K562 (cell line): Measurements from ENCODE around the gene PPIH. TPM values are rescaled to one million over a fixed set of nuclear protein-coding genes. Genes with fewer than 3 reads are reported as not detected.
A peak's percentile ranks its signal among the peaks of the same experiment; 100 is the strongest.

Experiments used
- CC2D1A ChIP-seq: fragments of 450-650 bp; IDR thresholded peaks from 2 replicates; pipeline ENCODE4 v1.6.1; 2017; ENCODE audit warnings: mild to moderate bottlenecking
- CCNT2 ChIP-seq: IDR thresholded peaks from 2 replicates; pipeline ENCODE4 v1.6.1; 2011; ENCODE audit warnings: borderline replicate concordance, low read depth, mild to moderate bottlenecking, moderate library complexity, mixed read lengths, low read length; ENCODE audit not compliant: insufficient read length; ENCODE audit errors: extremely low read depth
- CXXC5 ChIP-seq: fragments of 250-450 bp; sonication (Bioruptor Pico); IDR thresholded peaks from 2 replicates; pipeline ENCODE4 v1.8.0; 2022; ENCODE audit warnings: inconsistent platforms, mild to moderate bottlenecking, moderate library complexity
- ESRRA ChIP-seq: fragments of 450-650 bp; IDR thresholded peaks from 2 replicates; pipeline ENCODE4 v1.6.1; 2014; ENCODE audit warnings: low read depth, mild to moderate bottlenecking, moderate library complexity, borderline replicate concordance
- FOXJ3 ChIP-seq: sonication (generic); formaldehyde crosslinking; IDR thresholded peaks from 2 replicates; pipeline ENCODE4 v1.4.0; 2020; ENCODE audit warnings: mild to moderate bottlenecking, missing genetic modification reagents
- PCBP2 ChIP-seq: fragments of 200-400 bp; formaldehyde crosslinking; IDR thresholded peaks from 2 replicates; pipeline ENCODE4 v1.6.1; 2018; ENCODE audit warnings: low read length, low read depth, mild to moderate bottlenecking, moderate library complexity; ENCODE audit not compliant: poor library complexity, severe bottlenecking
- RCOR1 ChIP-seq, 2 experiments: IDR thresholded peaks; 2 replicates each; pipeline ENCODE4 v1.6.1; 2012; ENCODE audit warnings: low read depth in 2 of 2, low read length in 2 of 2, borderline replicate concordance in 1 of 2, improper control_type of control experiment in 1 of 2
- SMAD3 ChIP-seq: fragments of 450-650 bp; formaldehyde crosslinking; conservative IDR thresholded peaks from 2 replicates; pipeline ENCODE4 v1.4.0; 2020; ENCODE audit warnings: mild to moderate bottlenecking
- SRSF1 ChIP-seq: fragments of 200-400 bp; formaldehyde crosslinking; IDR thresholded peaks from 2 replicates; pipeline ENCODE4 v1.6.1; 2017; ENCODE audit warnings: mild to moderate bottlenecking, low read depth, low read length, moderate library complexity
- ZC3H8 ChIP-seq: fragments of 450-650 bp; IDR thresholded peaks from 2 replicates; pipeline ENCODE4 v1.6.1; 2017
- ZKSCAN3 ChIP-seq: fragments of 250-450 bp; sonication (Bioruptor Pico); IDR thresholded peaks from 2 replicates; pipeline ENCODE4 v1.4.0; 2020
- ZNF121 ChIP-seq: sonication (generic); formaldehyde crosslinking; conservative IDR thresholded peaks from 2 replicates; pipeline ENCODE4 v1.8.0; 2022; ENCODE audit warnings: missing genetic modification reagents
- ZNF316 ChIP-seq: fragments of 450-650 bp; IDR thresholded peaks from 2 replicates; pipeline ENCODE4 v1.6.1; 2016
- polyA plus RNA-seq, 8 experiments: library from polyadenylated mRNA; depleted of rRNA in 4 of 8; stranded (reverse) in 5 of 8; unstranded in 3 of 8; fragments of >200 nt; fragmentation: Nextera tagmentation in 2 of 8; fragmentation: Illumina TruSeq in 1 of 8; extraction: Ambion mirVana in 2 of 8; extraction: Trizol in 1 of 8; gene quantifications; 2 replicates each; pipeline versions ENCODE4 v1.2.1 to v1.2.3, GENCODE V29; 2011 to 2014; ENCODE audit warnings: inconsistent platforms in 1 of 8, missing spikeins in 1 of 8
- total RNA-seq, 7 experiments: library from RNA; depleted of rRNA in 6 of 7; stranded (reverse); fragments of >200 nt in 6 of 7; fragmentation: Illumina TruSeq in 2 of 7; extraction: Trizol in 2 of 7; gene quantifications; 2 replicates each; pipeline versions ENCODE4 v1.2.1 to v1.2.3, GENCODE V29; 2011 to 2021; ENCODE audit warnings: low replicate concordance in 1 of 7
- TF ChIP-seq, protein P1 (sequence below): IDR thresholded peaks from 3 replicates; pipeline ENCODE4 v1.6.1; 2011; ENCODE audit warnings: borderline replicate concordance, mild to moderate bottlenecking, moderate library complexity; ENCODE audit not compliant: insufficient read length; ENCODE audit errors: extremely low read depth
- TF ChIP-seq, protein P2 (sequence below): fragments of 450-650 bp; formaldehyde crosslinking; IDR thresholded peaks from 2 replicates; pipeline ENCODE4 v1.4.0; 2022; ENCODE audit warnings: mild to moderate bottlenecking, moderate library complexity
- TF ChIP-seq, protein P3 (sequence below): sonication (generic); formaldehyde crosslinking; IDR thresholded peaks from 2 replicates; pipeline ENCODE4 v1.8.0; 2022; ENCODE audit warnings: missing genetic modification reagents, mild to moderate bottlenecking, borderline replicate concordance

PPIH gene
- total and polyA plus RNA-seq, 9 of the 15 experiments (the other 6 are each of a cell fraction or from before 2014, with no cell fraction given) = 197 to 470 (median 277) TPM

DNA sequence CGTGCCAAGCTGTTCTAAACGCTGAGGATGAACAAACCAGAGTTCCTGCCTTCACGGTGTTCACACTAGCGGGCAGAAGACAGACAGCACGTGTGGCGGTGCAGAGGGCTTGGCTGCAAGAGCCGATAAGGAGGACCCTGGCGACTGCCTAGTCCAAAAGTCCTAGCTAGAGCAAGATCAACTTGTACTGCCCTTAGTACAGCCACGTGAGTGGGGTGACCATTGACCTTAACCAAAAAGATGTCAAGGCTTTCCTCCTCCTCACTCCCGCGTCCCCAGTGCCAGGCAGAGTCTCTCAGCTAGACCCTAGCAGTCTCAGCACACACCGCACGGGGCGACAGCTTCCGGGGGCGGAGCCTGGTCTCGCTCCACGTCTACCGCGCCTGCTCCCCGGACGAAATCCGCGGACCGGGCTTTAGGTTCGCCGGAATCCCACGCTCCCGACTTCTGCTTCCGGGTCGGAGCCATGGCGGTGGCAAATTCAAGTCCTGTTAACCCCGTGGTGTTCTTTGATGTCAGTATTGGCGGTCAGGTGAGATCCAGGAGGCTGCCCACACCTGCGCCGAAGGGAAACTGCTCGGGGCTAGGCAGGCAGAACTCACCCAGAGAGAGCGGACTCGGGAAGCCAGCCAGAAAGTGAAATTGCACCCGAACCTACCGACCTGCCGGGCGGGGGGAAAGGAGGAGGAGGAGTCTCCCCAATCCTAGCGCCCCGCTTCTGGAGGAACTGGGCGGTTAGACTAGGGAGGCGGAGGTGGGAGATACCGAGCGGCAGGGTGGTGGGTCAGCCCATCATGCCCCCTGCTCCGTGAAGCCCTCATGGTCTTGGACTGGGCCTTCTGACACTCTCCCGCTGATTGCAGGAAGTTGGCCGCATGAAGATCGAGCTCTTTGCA is at the start of gene PPIH (continued):
- TF ChIP-seq CXXC5 (CRISPR knock-in tag) = peak; percentile 98
- no peak for TF ChIP-seq SRSF1
- TF ChIP-seq PCBP2 = no peak
- 0 out of 2 replicates have a peak, but pooled peaks have one; percentile 15 for TF ChIP-seq ZNF316
- TF ChIP-seq CCNT2 = peak; percentile 52
- TF ChIP-seq, protein P1, sequence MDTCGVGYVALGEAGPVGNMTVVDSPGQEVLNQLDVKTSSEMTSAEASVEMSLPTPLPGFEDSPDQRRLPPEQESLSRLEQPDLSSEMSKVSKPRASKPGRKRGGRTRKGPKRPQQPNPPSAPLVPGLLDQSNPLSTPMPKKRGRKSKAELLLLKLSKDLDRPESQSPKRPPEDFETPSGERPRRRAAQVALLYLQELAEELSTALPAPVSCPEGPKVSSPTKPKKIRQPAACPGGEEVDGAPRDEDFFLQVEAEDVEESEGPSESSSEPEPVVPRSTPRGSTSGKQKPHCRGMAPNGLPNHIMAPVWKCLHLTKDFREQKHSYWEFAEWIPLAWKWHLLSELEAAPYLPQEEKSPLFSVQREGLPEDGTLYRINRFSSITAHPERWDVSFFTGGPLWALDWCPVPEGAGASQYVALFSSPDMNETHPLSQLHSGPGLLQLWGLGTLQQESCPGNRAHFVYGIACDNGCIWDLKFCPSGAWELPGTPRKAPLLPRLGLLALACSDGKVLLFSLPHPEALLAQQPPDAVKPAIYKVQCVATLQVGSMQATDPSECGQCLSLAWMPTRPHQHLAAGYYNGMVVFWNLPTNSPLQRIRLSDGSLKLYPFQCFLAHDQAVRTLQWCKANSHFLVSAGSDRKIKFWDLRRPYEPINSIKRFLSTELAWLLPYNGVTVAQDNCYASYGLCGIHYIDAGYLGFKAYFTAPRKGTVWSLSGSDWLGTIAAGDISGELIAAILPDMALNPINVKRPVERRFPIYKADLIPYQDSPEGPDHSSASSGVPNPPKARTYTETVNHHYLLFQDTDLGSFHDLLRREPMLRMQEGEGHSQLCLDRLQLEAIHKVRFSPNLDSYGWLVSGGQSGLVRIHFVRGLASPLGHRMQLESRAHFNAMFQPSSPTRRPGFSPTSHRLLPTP = no peak
- no peak for TF ChIP-seq ZC3H8
- TF ChIP-seq ZNF121 (CRISPR knock-in tag) = peak; percentile 100
- TF ChIP-seq, protein P2, sequence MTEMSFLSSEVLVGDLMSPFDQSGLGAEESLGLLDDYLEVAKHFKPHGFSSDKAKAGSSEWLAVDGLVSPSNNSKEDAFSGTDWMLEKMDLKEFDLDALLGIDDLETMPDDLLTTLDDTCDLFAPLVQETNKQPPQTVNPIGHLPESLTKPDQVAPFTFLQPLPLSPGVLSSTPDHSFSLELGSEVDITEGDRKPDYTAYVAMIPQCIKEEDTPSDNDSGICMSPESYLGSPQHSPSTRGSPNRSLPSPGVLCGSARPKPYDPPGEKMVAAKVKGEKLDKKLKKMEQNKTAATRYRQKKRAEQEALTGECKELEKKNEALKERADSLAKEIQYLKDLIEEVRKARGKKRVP (CRISPR knock-in tag) = no peak
- peak; percentile 38; the same call in 1 of the 2 replicates for TF ChIP-seq CC2D1A
- TF ChIP-seq ZKSCAN3 = no peak
- TF ChIP-seq, protein P3, sequence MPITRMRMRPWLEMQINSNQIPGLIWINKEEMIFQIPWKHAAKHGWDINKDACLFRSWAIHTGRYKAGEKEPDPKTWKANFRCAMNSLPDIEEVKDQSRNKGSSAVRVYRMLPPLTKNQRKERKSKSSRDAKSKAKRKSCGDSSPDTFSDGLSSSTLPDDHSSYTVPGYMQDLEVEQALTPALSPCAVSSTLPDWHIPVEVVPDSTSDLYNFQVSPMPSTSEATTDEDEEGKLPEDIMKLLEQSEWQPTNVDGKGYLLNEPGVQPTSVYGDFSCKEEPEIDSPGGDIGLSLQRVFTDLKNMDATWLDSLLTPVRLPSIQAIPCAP (CRISPR knock-in tag) = no peak
- TF ChIP-seq SMAD3 (CRISPR knock-in tag) = no peak
- no peak for TF ChIP-seq FOXJ3
- peak; percentile 85; the same call in 1 of the 2 replicates for TF ChIP-seq ESRRA
- TF ChIP-seq RCOR1 (IDR thresholded peaks at IDR 0.05; ENCODE audit: borderline replicate concordance in 1 of 2, low read depth in 2 of 2, low read length in 2 of 2) = 0 out of 4 replicates have a peak, but pooled peaks of 1 of the 2 experiments have one; percentile 2
